PC-3 (cell line): ENCODE results near the gene OR51A2. TPM values are rescaled to one million over a fixed set of nuclear protein-coding genes. Genes with fewer than 3 reads are reported as not detected.

Source experiments
- ATAC-seq: fragments of 200-7000 bp; cut with Tn5 transposase; 2 replicates; pipeline ENCODE4 v1.9.1; 2020; ENCODE audit warnings: mild to moderate bottlenecking, moderate library complexity
- BruUV-seq: library from RNA; stranded (reverse); fragments of 400-500 nt; replicated peaks from 2 replicates; lab custom pipeline; 2021; lab: Mats Ljungman, UMichigan
- CTCF ChIA-PET: fragments of 300-600 bp; sonication (Branson Sonifier 250); formaldehyde crosslinking; loops from one replicate; lab custom pipeline; 2022; ENCODE audit warnings: antibody characterized with exemption; lab: Charles Lee
- POLR2A ChIA-PET: fragments of 300-600 bp; sonication (Branson Sonifier 250); formaldehyde crosslinking; loops from one replicate; lab custom pipeline; 2022; ENCODE audit warnings: antibody characterized with exemption; ENCODE audit not compliant: unreplicated experiment; lab: Charles Lee
- DNase-seq: peaks from one replicate; pipeline ENCODE4 v3.0.0-alpha.2; 2015
- H2AFZ ChIP-seq: fragments of 300-600 bp; sonication (generic); 2 replicates; pipeline ENCODE4 v1.6.0; 2016; ENCODE audit warnings: antibody characterized with exemption, low read length
- H3F3A ChIP-seq: fragments of 300-600 bp; sonication (generic); one replicate; pipeline ENCODE4 v1.6.0; 2017; ENCODE audit warnings: antibody characterized with exemption, low read length, control low read depth, mild to moderate bottlenecking; ENCODE audit not compliant: unreplicated experiment
- H3K27ac ChIP-seq: fragments of 300-600 bp; sonication (generic); 2 replicates; pipeline ENCODE4 v1.5.1; 2016; ENCODE audit warnings: mild to moderate bottlenecking, low read length
- H3K27me3 ChIP-seq: fragments of 300-600 bp; sonication (generic); 2 replicates; pipeline ENCODE4 v1.6.1; 2016; ENCODE audit warnings: low read length, mixed read lengths
- H3K36me3 ChIP-seq: fragments of 300-600 bp; sonication (generic); 2 replicates; pipeline ENCODE4 v1.6.1; 2016; ENCODE audit warnings: low read depth, mixed run types, low read length, mixed read lengths
- H3K4me1 ChIP-seq: fragments of 300-600 bp; sonication (generic); 2 replicates; pipeline ENCODE4 v1.5.1; 2016; ENCODE audit warnings: low read length; ENCODE audit not compliant: insufficient read depth
- H3K4me2 ChIP-seq: fragments of 300-600 bp; sonication (generic); 2 replicates; pipeline ENCODE4 v1.6.0; 2016; ENCODE audit warnings: low read length
- H3K4me3 ChIP-seq: fragments of 300-600 bp; sonication (generic); 2 replicates; pipeline ENCODE4 v1.5.1; 2016; ENCODE audit warnings: mild to moderate bottlenecking, low read length, mixed read lengths
- H3K79me2 ChIP-seq: fragments of 300-600 bp; sonication (generic); 2 replicates; pipeline ENCODE4 v1.6.1; 2017; ENCODE audit warnings: low read length, mixed read lengths
- H3K9ac ChIP-seq: fragments of 300-600 bp; sonication (generic); 2 replicates; pipeline ENCODE4 v1.6.0; 2016; ENCODE audit warnings: mild to moderate bottlenecking, low read length
- H3K9me2 ChIP-seq: fragments of 300-600 bp; sonication (generic); replicated peaks from 2 replicates; pipeline ENCODE4 v1.6.1; 2016; ENCODE audit warnings: mixed run types, low read length, mixed read lengths
- H3K9me3 ChIP-seq: fragments of 300-600 bp; sonication (generic); 2 replicates; pipeline ENCODE4 v1.6.1; 2016; ENCODE audit warnings: low read length, mixed read lengths
- H4K20me1 ChIP-seq: fragments of 300-600 bp; sonication (generic); 2 replicates; pipeline ENCODE4 v1.6.1; 2016; ENCODE audit warnings: low read length, mixed read lengths
- CTCF ChIP-seq: fragments of 300-600 bp; sonication (generic); conservative IDR thresholded peaks from 2 replicates; pipeline ENCODE4 v1.5.1; 2017; ENCODE audit warnings: antibody characterized with exemption, low read depth, mild to moderate bottlenecking, low read length
- EZH2 ChIP-seq: fragments of 300-600 bp; sonication (generic); IDR thresholded peaks from one replicate; pipeline ENCODE4 v1.6.1; 2017; ENCODE audit warnings: antibody characterized with exemption, mild to moderate bottlenecking, low read length; ENCODE audit not compliant: unreplicated experiment
- EZH2phosphoT487 ChIP-seq: fragments of 300-600 bp; sonication (generic); IDR thresholded peaks from 2 replicates; pipeline ENCODE4 v1.6.1; 2018; ENCODE audit warnings: mild to moderate bottlenecking, antibody characterized with exemption, low read length, borderline replicate concordance
- intact Hi-C: fragments of 100-400 bp; cut with micrococcal nuclease; formaldehyde crosslinking; loops from 2 replicates; pipeline ENCODE4 v1.9.0; 2023
- total RNA-seq: library from RNA; depleted of rRNA; stranded (reverse); fragments of >200 nt; gene quantifications from 2 replicates; pipeline ENCODE4 v1.2.3, GENCODE V29; 2014; rRNA removed

Gene OR51A2
- total RNA-seq, 1 experiment from 2014 or later = not detected

- POLR2A ChIA-PET = no interaction called here
- no peak within 1 kb of the TSS for H3K4me3 ChIP-seq
- no peaks in the 10 kb centered on the region for H3K79me2 ChIP-seq
- CTCF ChIA-PET = no interaction called here
- no peaks in the 10 kb centered on the region for H3K27me3 ChIP-seq
- H3K4me1 ChIP-seq = no peaks in the 10 kb centered on the region
- no peaks in the 10 kb centered on the region for H3F3A ChIP-seq
- intact Hi-C loops = no loop called here
- H3K36me3 ChIP-seq = no peaks in the 10 kb centered on the region
- ATAC-seq = no peak
- H2AFZ ChIP-seq = no peak within 1 kb of the TSS
- BruUV-seq = no TSS peak
- H3K9me2 ChIP-seq = no peaks in the 10 kb centered on the region
- no peaks in the 10 kb centered on the region for H4K20me1 ChIP-seq
- H3K9me3 ChIP-seq = no peaks in the 10 kb centered on the region
- no peak within 1 kb of the TSS for H3K4me2 ChIP-seq
- no peak within 1 kb of the TSS for H3K27ac ChIP-seq
- no peak for DNase-seq
- TF ChIP-seq EZH2 (no peak), CTCF (no peak), EZH2phosphoT487 (no peak)
- no peak within 1 kb of the TSS for H3K9ac ChIP-seq
Measured at GRCh38 chr11:4919250-4919649, 36.3 kb downstream of the OR51A2 start, which contains the start of gene OR51G2. Gene OR51G2 (minus strand): TSS chr11:4919350. CDS start chr11:4915663, 3,687 bp downstream.

GRCh38 chr11:4916581-4916980, 38.9 kb downstream of the OR51A2 start:
- H3K79me2 ChIP-seq = no peaks in the 10 kb centered on the region
- TF ChIP-seq CTCF = no peak
- no peak for TF ChIP-seq EZH2
- TF ChIP-seq EZH2phosphoT487 = no peak
- H3F3A ChIP-seq = no peaks in the 10 kb centered on the region
- H2AFZ ChIP-seq = no peak overlapping the region
- H3K9ac ChIP-seq = no peak overlapping the region
- H3K36me3 ChIP-seq = no peaks in the 10 kb centered on the region
- ChIA-PET CTCF (no interaction called here), POLR2A (no interaction called here)
- H3K4me3 ChIP-seq = no peak overlapping the region
- no peak for DNase-seq
- intact Hi-C loops = no loop called here
- no peak overlapping the region for H3K4me2 ChIP-seq
- no peak for ATAC-seq
- H3K9me3 ChIP-seq = no peaks in the 10 kb centered on the region
- no TSS peak for BruUV-seq
- no peaks in the 10 kb centered on the region for H3K27me3 ChIP-seq
- H3K4me1 ChIP-seq = no peaks in the 10 kb centered on the region
- no peaks in the 10 kb centered on the region for H4K20me1 ChIP-seq
- H3K9me2 ChIP-seq = no peaks in the 10 kb centered on the region
- no peak overlapping the region for H3K27ac ChIP-seq

Other genes with a start within 250 kb of the OR51A2 start
- not detected in 2 replicates for gene OR51F1, start 185.8 kb downstream of the OR51A2 start, total RNA-seq
- gene OR52R1, start 151.3 kb downstream of the OR51A2 start, total RNA-seq = not detected in 2 replicates
- gene OR51F2, start 134.4 kb downstream of the OR51A2 start, total RNA-seq = not detected in 2 replicates
- not detected in 2 replicates for gene OR51S1, start 106.5 kb downstream of the OR51A2 start, total RNA-seq
- gene OR51T1, start 73.8 kb downstream of the OR51A2 start, total RNA-seq = not detected in 2 replicates
- gene OR51A7, start 51.9 kb downstream of the OR51A2 start, total RNA-seq = not detected in 2 replicates
- not detected in 2 replicates for gene OR51G2, start 36.4 kb downstream of the OR51A2 start, total RNA-seq
- not detected in 2 replicates for gene OR51G1, start 31.4 kb downstream of the OR51A2 start, total RNA-seq
- gene OR51A4, start 8.1 kb downstream of the OR51A2 start, total RNA-seq = not detected in 2 replicates
- gene OR51L1, start 39.1 kb upstream of the OR51A2 start, total RNA-seq = not detected in 2 replicates
- not detected in 2 replicates for gene OR52J3, start 90.8 kb upstream of the OR51A2 start, total RNA-seq
- gene OR52E2, start 103.9 kb upstream of the OR51A2 start, total RNA-seq = not detected in 2 replicates
- not detected in 2 replicates for gene OR52E1, start 113.9 kb upstream of the OR51A2 start, total RNA-seq
- gene OR52A5, start 182.6 kb upstream of the OR51A2 start, total RNA-seq = not detected in 2 replicates
- gene OR52A1, start 199.0 kb upstream of the OR51A2 start, total RNA-seq = not detected in 2 replicates
- gene OR51V1, start 245.0 kb upstream of the OR51A2 start, total RNA-seq = not detected in 2 replicates